Spinal cord (tissue), 10 donors: Measurements from ENCODE around the gene CEP120. TPM values are rescaled to one million over a fixed set of nuclear protein-coding genes. Genes with fewer than 3 reads are reported as not detected.
A peak's percentile ranks its signal among the peaks of the same experiment; 100 is the strongest.
"Not testable (repeated sequence)": the region's sequence is repeated elsewhere in the genome, so short reads cannot be mapped to it uniquely, and the experiment has no call there.

Experiments
- DNase-seq, 6 donors: peaks; one replicate each; pipeline versions ENCODE4 v3.0.0 to v3.0.0-alpha.2; 2013 to 2015; ENCODE audit warnings: low spot score in 6 of 6, low read depth in 4 of 6
- H3K27ac ChIP-seq: one replicate; pipeline ENCODE4 v1.5.1; 2013; ENCODE audit warnings: low read depth, low read length, control low read depth
- H3K27me3 ChIP-seq: one replicate; pipeline ENCODE4 v1.6.1; 2013; ENCODE audit warnings: low read length; ENCODE audit not compliant: control insufficient read depth, insufficient read depth
- H3K36me3 ChIP-seq: one replicate; pipeline ENCODE4 v1.6.1; 2013; ENCODE audit warnings: low read length; ENCODE audit not compliant: control insufficient read depth, insufficient read depth
- H3K4me1 ChIP-seq: one replicate; pipeline ENCODE4 v1.6.1; 2013; ENCODE audit warnings: low read length; ENCODE audit not compliant: control insufficient read depth, insufficient read depth
- H3K4me3 ChIP-seq: one replicate; pipeline ENCODE4 v1.5.1; 2013; ENCODE audit warnings: low read depth, low read length, control low read depth
- H3K9me3 ChIP-seq: one replicate; pipeline ENCODE4 v1.6.1; 2013; ENCODE audit warnings: low read length; ENCODE audit not compliant: control insufficient read depth, insufficient read depth
- WGBS: methylation state at CpG from one replicate; pipeline ENCODE4 v1.1.5; 2013; ENCODE audit warnings: missing lambda C conversion rate; ENCODE audit not compliant: insufficient coverage; 5-methylcytosine and 5-hydroxymethylcytosine counted together
- polyA plus RNA-seq, 2 donors: library from polyadenylated mRNA; unstranded; fragments of 120-200 nt; gene quantifications; one replicate each; pipeline ENCODE4 v1.2.1, GENCODE V29; 2013; ENCODE audit not compliant: insufficient read length in 2 of 2
- total RNA-seq, 2 donors: library from RNA; depleted of rRNA in 1 of 2; stranded (reverse); fragments of 120-200 nt in 1 of 2; fragments of >200 nt in 1 of 2; gene quantifications; one replicate each; pipeline versions ENCODE4 v1.2.3 to v1.2.4, GENCODE V29; 2013 to 2014
- donor health status: healthy.

The CEP120 gene
- total and polyA plus RNA-seq, 4 donors, result 18.4 to 39.0 (median 29.1) TPM

- Histone ChIP-seq H3K27me3 (no peaks in the 10 kb centered on the region), H3K4me1 (no peaks in the 10 kb centered on the region), H3K36me3 (no peaks in the 10 kb centered on the region), H3K27ac (no peak overlapping the region), H3K4me3 (no peak overlapping the region), H3K9me3 (no peaks in the 10 kb centered on the region)
- WGBS, result 89% methylated on average over 2 of the region's 3 CpGs
- DNase-seq, result no peak
Observed at GRCh38 chr5:123428521-123429220, 5.5 kb upstream of the CEP120 start.

DNA sequence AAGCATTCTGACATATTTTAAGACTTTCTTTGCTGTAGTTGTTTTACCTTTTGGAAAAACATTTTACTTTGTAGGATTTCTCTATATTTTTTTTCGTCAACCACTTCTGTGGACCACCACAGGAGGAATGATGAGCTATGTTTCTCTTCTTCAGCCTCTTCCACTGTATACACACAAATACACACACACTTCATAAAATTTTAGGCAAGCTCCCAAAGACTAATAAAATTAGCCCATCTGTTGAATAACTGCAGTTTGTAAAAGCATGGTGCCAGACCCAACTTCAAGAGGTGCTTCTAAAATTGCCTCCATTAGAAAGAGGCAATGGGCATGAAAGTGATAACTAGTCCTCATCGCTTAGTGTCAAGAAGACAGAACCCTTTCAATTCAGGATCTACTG is 4.1 kb upstream of the CEP120 start:
- DNase-seq, result no peak
- Histone ChIP-seq H3K4me1 (no peaks in the 10 kb centered on the region), H3K27ac (no peak overlapping the region), H3K4me3 (no peak overlapping the region), H3K27me3 (no peaks in the 10 kb centered on the region), H3K9me3 (no peaks in the 10 kb centered on the region), H3K36me3 (no peaks in the 10 kb centered on the region)
- WGBS, result no CpG with 5 or more reads among the region's 2 CpGs

DNA sequence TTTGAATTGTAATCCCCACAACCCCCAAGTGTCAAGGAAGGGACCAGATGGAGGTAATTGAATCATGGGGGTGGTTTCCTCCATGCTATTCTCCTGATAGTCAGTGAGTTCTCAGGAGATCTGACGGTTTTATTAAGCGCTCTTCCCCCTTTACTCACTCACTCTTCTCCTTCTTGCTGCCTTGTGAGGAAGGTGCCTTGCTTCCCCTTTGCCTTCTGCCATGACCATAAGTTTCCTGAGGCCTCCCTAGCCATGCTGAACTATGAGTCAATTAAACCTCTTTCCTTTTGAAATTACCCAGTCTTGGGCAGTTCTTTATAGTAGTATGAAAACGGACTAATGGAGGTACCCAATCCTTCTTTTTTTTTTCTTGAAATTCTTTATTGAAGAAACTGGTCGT is 2.2 kb upstream of the CEP120 start:
- no peak for DNase-seq
- H3K4me3 ChIP-seq, result no peak overlapping the region
- no peaks in the 10 kb centered on the region for H3K27me3 ChIP-seq
- no peaks in the 10 kb centered on the region for H3K9me3 ChIP-seq
- H3K27ac ChIP-seq, result no peak overlapping the region
- no peaks in the 10 kb centered on the region for H3K4me1 ChIP-seq
- no peaks in the 10 kb centered on the region for H3K36me3 ChIP-seq
- WGBS, result no CpG with 5 or more reads among the region's 4 CpGs

GRCh38 chr5:123422433-123423277 is 548 bp downstream of the CEP120 start:
- Histone ChIP-seq H3K4me3 (peak overlapping the region; percentile 77), H3K27me3 (no peaks in the 10 kb centered on the region), H3K27ac (peak overlapping the region; percentile 82), H3K9me3 (no peaks in the 10 kb centered on the region), H3K36me3 (no peaks in the 10 kb centered on the region), H3K4me1 (no peaks in the 10 kb centered on the region)
- under 1% methylated on average over 45 of the region's 45 CpGs for WGBS
- DNase-seq, result peak; percentile 15 to 83 (median 32)

GRCh38 chr5:123421773-123422172 is 1.4 kb downstream of the CEP120 start:
- H3K27ac ChIP-seq, result peak overlapping the region; percentile 82
- WGBS, result no CpG with 5 or more reads among the region's 2 CpGs
- peak in 2 of 6 donors; percentile 4 to 25 for DNase-seq

GRCh38 chr5:123414974-123415373 is 8.2 kb downstream of the CEP120 start:
- Histone ChIP-seq H3K4me1 (no peaks in the 10 kb centered on the region), H3K36me3 (peaks cover 19% of the 10 kb centered on the region), H3K27ac (no peak overlapping the region), H3K4me3 (no peak overlapping the region), H3K27me3 (no peaks in the 10 kb centered on the region), H3K9me3 (no peaks in the 10 kb centered on the region)
- no peak for DNase-seq

More at GRCh38 chr5:123421773-123422172, 1.4 kb downstream of the CEP120 start:
- no peaks in the 10 kb centered on the region for H3K9me3 ChIP-seq
- H3K4me1 ChIP-seq, result no peaks in the 10 kb centered on the region
- no peaks in the 10 kb centered on the region for H3K36me3 ChIP-seq
- peak overlapping the region; percentile 77 for H3K4me3 ChIP-seq
- no peaks in the 10 kb centered on the region for H3K27me3 ChIP-seq

GRCh38 chr5:123412206-123412605 is 11.0 kb downstream of the CEP120 start:
- Histone ChIP-seq H3K9me3 (no peaks in the 10 kb centered on the region), H3K4me1 (no peaks in the 10 kb centered on the region), H3K27ac (no peak overlapping the region), H3K36me3 (peaks cover 19% of the 10 kb centered on the region), H3K27me3 (no peaks in the 10 kb centered on the region), H3K4me3 (no peak overlapping the region)
- 100% methylated on average over 1 of the region's 3 CpGs for WGBS
- no peak for DNase-seq

- H3K27ac ChIP-seq, H3K4me3 ChIP-seq, H3K27me3 ChIP-seq, H3K9me3 ChIP-seq, DNase-seq, H3K4me1 ChIP-seq: not testable (repeated sequence)
- peaks cover 31% of the 10 kb centered on the region for H3K36me3 ChIP-seq
- WGBS, result 91% methylated on average over 11 of the region's 12 CpGs
Observed at GRCh38 chr5:123401999-123402398, 21.2 kb downstream of the CEP120 start.

GRCh38 chr5:123401320-123401719 is 21.9 kb downstream of the CEP120 start:
- Histone ChIP-seq H3K4me3 (no peak overlapping the region), H3K9me3 (no peaks in the 10 kb centered on the region)
- 95% methylated on average over 15 of the region's 15 CpGs for WGBS

DNA sequence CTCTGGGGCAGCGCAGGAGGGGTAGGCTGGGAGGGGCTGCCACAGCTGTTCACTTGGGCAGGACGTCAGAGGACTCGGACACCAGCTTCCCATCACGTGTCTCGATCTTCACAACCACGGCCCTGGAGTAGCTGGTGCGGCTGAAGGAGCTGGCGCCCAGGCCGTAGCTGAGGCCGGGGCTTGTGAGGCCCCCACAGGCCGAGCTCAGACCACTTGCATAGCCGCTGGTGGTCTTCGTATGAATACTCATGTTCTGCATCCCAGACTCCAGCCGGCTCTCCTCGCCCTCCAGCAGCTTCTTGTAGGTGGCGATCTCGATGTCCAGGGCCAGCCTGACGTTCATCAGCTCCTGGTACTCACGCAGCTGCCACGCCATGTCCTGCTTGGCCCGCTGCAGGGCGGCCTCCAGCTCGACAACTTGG is 22.3 kb downstream of the CEP120 start:
- H3K4me1 ChIP-seq, H3K9me3 ChIP-seq: not testable (repeated sequence)
- 96% methylated on average over 23 of the region's 23 CpGs for WGBS

More at GRCh38 chr5:123401320-123401719, 21.9 kb downstream of the CEP120 start:
- no peak overlapping the region for H3K27ac ChIP-seq
- DNase-seq, result no peak
- H3K27me3 ChIP-seq, result no peaks in the 10 kb centered on the region
- H3K36me3 ChIP-seq, result peaks cover 32% of the 10 kb centered on the region
- H3K4me1 ChIP-seq, result no peaks in the 10 kb centered on the region

More for the DNA sequence above, 22.3 kb downstream of the CEP120 start:
- not testable (repeated sequence) for DNase-seq, H3K27me3 ChIP-seq, H3K4me3 ChIP-seq, H3K27ac ChIP-seq
- peaks cover 32% of the 10 kb centered on the region for H3K36me3 ChIP-seq
